IPS-11a (cell line): ENCODE results near the gene EPHA7.

Source experiments
- H3K4me3 ChIP-seq: one replicate; pipeline ENCODE4 v1.5.1; 2013; ENCODE audit warnings: low read depth, low read length, control low read depth

EPHA7 gene

DNA sequence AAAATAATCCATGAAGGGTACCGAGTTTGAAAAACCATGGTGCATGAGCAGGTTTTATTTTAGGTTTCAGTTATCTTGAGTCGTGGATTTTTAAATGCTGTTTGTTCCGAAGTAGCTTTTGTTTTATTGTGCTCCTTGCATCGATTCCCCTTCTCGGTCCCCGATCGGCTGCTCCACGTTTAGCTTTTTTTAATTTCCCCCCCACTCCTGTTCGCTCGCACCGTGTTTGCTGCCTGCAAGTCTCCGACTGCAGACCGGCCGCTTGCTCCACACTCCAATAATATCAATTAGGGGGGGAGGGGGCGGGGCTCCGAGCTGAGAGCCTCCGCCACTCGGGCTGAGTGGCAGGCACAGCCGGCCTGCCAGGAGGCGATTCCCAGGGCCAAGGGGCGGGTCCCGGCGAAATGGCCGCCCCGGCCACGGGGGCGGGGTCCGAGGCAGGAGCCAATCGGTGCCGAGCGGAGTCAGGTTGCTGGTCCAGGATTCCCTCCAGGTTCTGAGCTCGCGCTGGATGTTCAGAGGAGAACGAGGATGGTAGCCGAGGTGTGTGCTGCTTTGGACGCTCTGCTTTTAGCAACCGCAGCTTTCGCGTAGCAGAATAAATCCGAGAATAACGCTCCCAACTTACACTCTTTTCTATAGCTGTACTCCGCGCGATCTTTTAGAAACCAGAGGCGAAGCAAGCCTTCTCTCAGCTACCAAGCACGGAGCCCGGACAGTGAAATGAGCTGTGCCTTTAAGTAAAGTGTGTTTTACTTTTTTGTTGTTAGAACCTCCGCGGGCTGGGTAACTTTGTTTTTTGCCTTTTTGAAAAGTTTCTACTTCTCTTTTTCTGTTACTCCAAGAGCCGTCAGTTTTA lies at the start of gene EPHA7:
Gene EPHA7, minus strand, starts transcription at position 256 of the 859 bp plus-strand sequence. Its CDS starts 218 bp downstream, at position 38.
- peak within 1 kb of the TSS; percentile 86 for H3K4me3 ChIP-seq

DNA sequence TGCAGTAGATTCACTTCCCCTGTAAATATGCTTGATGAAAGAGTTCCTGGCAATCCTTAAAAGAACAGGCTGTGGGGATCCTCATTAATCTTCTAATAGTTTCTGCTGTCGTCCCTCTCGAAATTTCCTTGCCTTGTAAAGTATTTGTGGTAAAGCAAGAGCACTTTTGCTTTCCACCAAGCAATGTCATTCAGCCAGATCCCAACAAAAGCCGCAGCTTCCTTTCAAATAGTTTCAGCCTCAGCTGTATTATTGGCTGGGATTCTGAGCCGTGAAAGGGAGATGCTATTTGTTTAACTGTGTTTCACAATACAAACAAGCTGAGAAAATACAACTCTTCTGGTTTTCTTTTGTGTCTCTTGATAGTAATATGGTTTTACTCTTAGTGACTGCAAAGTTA lies 48.9 kb upstream of the EPHA7 start:
- H3K4me3 ChIP-seq: no peak overlapping the region

DNA sequence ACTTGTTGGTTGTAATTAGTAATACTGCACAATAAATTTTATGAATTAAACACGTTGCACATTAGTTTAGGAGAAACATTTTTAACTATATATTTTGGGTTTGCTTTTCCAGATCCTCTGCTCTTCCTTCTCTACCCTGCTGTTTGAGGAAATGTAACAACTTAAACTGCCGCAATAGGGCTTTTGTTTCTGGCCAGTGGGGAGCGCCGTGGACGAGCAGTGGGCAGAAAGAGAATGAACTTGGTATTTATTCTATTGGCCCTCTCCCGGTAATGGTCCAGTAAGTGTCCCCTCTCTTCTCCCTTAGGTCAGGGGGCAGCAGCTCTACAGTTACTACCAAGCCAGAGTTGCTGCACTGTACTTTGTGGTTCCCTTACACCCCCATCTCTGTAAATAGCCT lies 35.2 kb upstream of the EPHA7 start:
- no peak overlapping the region for H3K4me3 ChIP-seq

DNA sequence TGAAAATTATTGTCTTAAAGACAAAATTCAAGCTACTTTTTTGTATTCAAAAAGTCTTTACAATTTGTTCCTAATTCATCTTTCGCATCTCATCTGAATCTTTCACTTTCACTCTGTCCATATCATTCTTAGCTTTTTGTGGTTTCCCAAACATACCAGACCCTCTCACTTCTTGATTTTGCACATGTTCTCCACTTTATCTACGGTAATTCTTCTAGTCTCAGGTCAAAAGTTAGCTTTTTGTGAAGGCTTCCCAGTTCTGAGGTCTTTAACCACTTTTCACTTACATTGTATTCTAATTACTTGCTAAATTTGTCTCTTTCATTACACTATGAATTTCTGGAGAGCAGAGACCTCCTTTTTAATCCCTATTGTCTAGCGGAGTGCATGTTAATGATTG lies 34.6 kb upstream of the EPHA7 start:
- no peak overlapping the region for H3K4me3 ChIP-seq

DNA sequence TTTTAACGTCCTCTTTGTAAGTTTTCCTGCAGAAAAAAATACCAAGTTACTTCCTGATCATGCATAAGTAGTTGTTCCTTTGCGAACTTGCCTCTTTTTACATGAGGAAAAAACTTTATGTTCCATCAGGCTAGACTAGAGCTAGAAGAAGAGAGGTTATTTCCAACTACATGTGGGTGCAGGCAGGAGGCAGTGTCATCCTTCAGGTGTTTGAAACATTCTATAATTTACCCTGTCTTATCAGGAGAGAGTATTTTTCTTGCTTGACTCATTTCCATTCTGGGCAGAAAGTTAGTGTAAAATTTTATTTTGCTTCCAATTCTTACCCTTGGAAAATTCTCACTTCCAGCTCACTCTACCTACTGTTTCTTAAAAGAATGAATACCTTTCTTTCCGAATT lies 28.5 kb upstream of the EPHA7 start:
- no peak overlapping the region for H3K4me3 ChIP-seq

DNA sequence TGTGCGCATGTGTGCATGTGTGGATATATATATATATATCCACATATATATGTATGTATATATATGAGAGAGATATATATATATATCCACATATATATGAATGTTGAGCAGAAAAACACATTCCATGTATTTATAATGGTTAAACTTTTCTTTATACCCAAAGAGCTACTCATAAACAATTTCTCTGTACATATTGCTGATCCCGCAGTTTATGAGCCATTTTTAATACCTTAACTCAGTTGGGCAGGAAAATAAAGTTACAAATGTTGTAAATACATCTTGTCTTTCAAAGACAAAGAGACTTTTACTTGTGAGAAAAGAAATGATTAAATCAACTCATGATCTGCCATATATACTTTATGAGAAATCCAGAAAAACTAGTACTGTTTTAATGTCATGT lies 18.1 kb upstream of the EPHA7 start:
- H3K4me3 ChIP-seq: no peak overlapping the region

DNA sequence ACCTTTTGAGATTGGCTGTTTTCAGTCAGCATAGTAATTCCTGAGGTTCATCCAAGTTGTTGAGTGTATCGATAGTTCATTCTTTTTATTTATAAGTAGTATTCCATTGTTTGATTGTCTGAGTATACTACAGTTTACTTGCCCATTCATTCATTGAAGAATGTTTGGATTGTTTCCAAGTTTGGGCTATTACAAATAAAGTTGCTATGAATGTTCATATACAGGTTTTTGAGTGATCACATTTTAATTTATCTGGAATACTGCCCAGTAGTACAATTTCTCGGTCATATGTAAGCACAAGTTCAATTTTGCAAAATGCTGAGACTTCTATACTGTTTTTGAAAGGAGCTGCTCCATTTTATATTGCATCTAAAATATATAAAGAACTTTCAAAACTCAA lies 14.2 kb upstream of the EPHA7 start:
- H3K4me3 ChIP-seq: no peak overlapping the region

DNA sequence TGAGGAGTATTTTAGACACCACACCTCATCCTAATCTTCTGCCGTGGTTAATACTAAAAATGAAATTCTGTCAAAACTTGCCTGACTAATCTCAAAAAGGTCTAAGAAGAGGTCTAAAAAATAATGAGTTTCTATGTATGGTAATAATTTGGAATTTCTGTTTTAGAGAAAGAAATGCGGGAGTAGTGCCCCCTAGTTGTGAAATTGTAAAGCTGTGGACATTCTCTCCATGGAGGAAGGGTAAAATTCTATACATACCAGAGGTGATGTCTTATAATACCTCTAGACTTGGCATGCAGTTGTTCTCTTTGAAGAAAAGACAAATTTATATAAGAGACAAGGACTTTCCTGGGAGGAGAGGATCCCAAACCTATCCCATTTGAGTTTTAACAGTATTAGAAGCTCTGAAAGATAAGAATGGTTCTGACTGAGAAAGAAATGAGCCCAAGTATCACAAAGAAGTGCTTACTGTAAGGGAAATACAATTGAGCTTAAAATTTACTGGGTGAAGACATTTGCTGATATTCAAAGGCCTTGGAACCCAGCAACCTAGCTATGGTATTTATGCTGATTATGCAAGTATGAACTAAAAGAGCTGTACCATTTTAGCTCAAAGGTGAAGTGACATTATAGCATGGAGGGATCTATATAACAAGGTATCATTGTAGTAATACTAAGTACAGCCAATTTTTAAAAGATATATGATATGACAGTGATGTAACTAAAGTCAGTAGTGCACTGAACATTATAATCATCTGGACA lies 5.1 kb upstream of the EPHA7 start:
- H3K4me3 ChIP-seq: no peak overlapping the region

DNA sequence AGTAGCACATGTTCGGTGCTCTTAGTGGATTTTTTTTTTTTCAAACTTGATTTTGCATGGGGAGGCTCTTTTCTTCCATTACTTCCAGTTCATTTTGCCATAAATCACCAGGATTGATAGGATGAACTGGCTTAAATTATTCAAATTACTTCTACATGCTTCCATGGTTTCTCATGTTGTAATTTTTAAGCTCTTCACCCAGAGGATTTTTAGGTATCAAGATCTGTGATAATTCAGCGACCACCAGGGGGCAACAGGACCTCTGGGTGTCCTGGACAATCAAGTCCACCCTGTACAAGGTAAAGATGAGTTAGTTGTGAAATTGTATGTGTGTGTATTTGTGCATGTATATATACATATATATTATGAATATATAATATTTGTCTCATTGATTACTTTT lies 4.2 kb upstream of the EPHA7 start:
- no peak overlapping the region for H3K4me3 ChIP-seq

DNA sequence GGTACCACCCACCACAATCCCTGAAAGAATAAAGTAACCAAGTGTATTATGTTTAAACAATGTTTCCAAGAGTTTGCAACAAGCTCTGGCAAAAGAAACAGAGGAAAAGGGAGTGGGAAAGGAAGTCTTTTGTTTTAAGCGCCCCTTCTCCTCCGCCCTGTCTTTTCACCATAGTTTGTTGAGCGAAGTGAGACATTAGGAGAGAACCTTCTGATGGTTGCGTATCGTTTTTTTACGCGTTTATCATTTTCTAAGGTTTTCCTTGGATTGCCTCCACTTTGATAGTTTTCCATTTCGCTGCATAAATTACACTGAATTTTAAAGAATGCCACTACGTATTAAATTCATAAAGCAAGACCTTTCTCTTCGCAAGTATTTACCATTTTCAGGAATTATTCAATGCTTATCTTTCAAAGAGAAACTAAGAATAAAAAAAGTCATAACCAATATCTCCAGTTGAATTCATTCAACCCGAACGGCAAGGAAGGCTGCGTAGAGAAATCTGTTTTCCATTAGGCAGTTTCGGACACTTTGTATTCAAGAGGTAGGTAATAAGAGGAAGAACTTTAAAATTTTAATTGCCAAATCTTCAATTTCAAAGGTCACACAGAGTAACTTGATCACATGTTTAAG lies 920 bp upstream of the EPHA7 start:
- H3K4me3 ChIP-seq: peak overlapping the region; percentile 78

DNA sequence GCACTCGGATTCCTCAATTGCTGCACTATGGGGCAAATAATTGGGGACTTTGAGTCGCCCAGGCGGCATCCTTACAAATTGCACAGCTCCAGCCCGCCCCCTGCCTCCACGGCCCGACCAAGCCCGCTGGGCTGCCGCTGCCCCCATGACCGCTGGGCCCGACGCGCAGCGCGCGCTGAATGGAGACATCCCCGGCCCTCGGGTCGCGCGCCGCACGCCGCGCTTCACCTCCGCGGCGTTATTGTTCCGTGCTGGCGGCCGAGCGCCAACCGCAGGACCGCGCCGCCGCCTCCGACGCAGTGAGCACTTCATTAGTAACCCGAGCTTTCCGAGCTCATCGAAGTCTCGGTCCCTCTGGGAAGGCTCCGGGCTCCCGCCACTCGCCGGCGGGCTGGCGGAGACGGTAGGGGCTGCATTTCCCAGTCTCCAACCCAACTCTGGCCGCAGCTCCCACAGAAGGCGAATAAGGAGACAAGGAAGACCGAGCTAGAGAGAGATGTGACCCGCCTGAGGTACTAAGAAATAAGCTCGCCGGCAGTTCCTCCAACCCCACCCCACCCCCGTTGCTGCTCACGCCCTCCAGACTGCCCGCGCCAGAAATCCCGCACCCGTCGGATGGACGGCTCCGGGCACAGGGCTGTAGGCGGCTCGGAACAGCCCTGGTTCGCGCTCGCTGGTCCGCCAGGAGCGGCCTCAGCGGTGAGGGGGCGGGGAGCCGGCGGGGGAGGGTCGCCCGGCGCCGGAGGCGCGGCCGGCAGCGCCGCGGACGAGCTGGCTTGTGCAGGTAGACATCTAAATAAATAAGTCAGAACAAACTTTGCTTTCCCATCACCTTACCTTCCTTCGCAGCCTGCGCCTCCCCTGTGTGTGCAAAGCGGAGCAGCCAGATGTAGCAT lies 703 bp downstream of the EPHA7 start:
- peak overlapping the region; percentile 86 for H3K4me3 ChIP-seq

DNA sequence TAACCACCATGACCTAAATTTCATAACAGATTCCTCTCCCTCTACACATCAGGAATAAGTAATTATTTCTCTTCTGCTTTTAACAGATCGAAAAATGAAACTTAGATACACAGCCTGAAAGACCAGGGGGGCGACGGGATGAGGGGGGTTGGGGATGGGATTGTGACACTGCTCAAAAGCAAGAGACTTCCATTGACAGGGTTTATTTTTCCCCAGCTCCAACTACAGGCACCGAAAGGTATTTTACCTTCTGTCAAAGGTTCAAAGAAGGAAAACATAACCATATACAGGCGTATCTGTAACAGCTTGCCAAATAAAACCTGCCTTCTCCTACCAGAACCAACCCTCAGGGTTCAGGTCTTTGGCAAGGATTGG lies 1.3 kb downstream of the EPHA7 start:
- peak overlapping the region; percentile 86 for H3K4me3 ChIP-seq

DNA sequence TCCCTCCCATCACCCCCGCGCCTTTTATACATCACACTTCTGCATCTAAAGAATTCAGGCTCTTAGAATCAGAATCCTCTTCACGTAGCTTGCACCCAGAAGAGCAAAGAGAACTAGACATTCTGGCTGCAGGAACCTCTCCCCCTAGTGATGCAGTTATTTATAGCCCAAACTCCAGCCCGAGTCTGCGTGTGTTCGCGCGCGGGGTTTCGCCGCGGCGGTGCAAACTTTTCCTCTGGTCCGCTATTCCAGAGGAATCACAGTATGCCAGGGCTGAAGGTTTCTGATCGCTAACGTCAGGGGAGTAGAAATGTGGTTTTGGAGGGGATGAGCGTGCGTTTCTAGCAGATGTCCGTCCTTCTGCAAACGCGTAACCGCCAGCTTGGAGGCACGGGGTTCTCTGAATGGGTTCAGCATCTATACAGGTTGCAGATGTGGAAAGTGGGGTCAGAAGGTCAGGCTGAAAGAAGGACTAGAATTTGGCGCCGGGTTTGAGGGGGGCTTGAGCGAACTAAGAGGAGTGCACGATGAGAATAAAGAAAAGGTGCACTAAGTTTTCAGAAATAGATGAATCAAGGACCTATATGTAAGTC lies 1.8 kb downstream of the EPHA7 start:
- H3K4me3 ChIP-seq: peak overlapping the region; percentile 86

DNA sequence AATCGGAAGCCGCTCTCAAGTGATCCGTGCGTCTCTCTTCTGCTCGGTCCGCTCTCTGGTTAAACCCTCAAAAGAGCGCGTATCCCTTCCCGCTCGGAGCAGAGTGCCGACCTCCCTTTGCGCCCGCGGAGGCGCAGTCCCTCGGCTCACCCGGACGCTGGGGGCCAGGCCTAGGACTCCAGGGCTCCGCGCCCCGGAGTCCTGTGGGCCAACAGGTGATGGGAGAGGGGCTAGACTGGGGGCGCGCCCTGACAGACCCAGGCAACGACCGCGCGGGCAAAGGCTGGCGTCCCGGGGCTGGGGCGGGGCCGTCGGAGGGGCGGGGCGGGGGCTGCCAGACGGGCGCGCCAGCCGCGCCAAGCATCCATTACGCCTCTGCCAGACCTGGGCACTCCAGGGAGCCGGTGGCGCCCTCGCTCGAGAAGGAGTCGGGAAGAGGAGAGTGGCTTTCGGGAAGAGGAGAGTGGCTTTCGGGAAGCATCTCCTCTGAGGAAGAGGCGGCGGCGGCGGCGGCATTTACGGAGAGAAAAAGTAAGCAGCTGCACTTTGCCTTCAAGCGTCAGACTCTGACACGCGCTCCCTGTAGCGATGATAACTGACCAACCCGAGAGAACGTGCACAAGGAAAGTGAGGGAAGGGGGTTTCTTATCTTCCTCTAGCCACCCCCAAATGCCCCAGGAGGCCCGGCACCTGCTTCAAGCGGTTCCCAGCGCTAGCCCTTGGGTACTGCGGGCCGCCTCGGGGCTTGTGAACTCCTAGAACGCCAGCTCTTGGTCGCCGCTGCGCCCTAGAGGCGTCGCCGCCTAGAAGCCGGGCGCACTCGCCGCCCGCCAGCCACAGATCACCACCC lies 2.6 kb downstream of the EPHA7 start:
- peak overlapping the region; percentile 86 for H3K4me3 ChIP-seq

DNA sequence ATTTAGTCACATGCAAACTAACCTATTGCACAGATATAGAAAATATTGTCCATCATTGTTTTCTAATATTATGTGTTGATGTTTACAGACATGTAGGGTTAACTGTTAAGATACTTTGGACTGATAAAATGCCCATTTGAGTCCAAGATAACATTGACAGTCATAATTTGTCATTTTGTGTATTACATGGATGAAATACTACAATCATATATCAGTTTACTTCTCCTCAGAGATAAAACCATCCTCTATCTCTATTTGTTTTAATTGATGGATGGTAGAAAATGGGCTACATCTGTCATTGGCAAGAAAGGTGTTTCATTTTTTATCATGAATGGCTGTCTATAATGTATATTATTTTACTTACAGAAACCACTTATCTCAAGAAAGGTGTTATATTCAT lies 6.2 kb downstream of the EPHA7 start:
- no peak overlapping the region for H3K4me3 ChIP-seq

DNA sequence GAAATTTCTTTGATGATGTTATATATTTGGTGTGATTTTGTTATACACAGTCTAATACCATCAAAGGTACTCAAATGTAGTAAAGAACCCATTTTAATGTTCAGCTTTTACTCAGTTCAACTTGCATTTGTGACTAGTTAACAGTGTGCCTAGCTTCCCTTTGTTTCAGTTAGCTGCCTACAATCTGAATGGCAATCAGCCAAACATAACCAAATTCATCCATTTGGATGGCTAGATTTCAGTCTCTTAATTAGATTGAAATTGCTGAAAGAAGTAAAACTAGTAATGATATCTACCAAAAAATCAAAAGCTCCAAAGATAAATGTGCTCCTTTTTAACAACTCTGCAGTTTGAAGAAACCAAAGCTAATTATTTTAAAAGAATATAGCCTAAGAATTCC lies 6.9 kb downstream of the EPHA7 start:
- H3K4me3 ChIP-seq: no peak overlapping the region

DNA sequence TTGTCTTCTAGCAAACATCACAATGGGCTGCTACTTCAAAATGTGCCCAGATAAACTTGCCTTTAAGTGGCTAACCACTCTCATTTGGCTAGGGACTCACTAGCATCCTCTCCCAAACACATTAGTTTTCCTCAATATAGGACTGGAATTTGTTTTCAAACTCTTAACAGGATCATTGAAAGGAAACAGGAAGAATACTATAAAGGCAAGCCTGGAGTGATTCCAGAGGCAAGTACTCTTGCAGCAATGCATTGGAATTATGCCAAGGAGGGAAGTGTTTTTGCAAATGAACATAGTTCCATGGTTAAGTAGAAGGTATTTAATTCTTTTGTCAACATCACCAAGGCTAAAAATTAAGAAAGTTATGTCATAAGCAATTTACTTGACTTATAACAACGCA lies 12.2 kb downstream of the EPHA7 start:
- no peak overlapping the region for H3K4me3 ChIP-seq

DNA sequence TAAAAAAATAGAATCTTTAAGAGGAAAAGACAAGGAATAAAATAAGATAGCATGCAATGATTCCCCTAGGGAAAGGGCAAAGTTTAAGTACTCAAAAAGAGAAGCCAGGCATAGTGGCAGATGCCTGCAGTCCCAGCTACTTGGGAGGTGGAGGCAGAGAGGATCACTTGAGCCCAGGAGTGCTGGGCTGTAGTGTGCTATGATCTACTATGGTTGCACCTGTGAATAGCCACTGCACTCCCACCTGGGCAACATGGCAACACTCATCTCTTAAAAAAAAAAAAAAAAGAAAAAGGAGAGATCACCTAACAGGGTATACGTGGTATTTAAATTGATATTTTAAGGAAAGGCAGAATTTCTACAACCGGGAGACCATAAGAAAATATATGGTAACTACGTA lies 16.0 kb downstream of the EPHA7 start:
- no peak overlapping the region for H3K4me3 ChIP-seq

DNA sequence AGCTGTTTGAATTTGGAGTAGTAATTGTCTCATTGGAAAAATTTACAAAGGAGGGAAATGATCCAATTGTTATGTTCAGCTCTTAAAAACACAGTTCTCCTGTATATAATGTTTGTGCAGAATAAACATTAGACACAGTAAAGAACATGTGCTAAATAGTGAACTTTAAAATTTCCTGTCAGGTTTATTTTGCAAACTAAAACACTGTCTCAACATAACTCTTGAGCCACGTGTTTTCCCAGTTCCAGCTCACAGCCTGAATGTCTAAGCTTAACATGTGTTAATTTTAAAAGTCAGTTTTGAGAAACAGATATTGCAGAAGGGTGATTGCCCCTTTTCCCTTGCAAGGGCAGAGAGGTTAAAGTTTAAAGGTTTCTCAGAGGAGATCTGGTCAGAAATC lies 20.6 kb downstream of the EPHA7 start:
- H3K4me3 ChIP-seq: no peak overlapping the region

DNA sequence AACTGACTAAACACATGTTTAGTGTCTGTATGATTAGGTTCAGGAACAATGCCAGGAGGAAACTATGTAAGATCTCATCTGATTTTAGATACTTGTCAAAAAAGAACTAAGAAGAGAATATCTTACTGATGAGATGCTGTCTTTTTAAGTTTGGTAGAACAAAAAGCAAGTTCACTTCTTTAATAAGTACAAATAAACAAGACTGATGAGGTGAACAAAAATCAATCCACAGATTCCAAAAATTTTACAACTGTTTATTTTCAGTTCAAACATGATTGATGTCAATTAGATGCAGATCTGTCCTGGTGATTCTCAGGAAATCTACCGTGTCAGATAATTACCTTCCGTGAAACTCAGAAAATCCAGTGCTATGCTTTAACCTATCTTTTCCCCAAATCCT lies 24.9 kb downstream of the EPHA7 start:
- no peak overlapping the region for H3K4me3 ChIP-seq
